ENCODE measurements around the gene LONP2. TPM values are rescaled to one million over a fixed set of nuclear protein-coding genes. Genes with fewer than 3 reads are reported as not detected.

The LONP2 gene
- total RNA-seq, 1 experiment from 2014 or later, result 46.8 TPM

DNA sequence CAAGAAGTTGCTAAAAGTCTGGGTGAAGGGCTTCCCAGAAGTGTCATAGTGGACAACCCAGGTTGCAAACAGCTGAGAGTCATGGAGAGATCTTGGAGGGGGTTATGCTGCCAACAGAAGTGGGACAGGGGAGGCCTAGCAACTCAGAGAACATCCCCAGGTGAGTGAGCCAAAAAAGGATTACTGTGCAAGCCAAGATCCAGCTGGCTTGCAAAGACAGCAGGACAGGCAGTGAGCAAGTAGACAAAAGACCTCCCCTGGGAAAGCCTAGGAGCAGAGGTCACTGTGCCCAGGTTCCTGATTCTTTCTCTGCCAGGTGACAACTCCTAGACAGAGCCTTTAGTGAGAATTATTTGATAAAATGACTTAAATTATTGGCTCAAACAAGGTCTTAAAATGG lies 9.5 kb upstream of the LONP2 start:
- ATAC-seq (no peak), DNase-seq (ENCODE audit: low read depth, low spot score) (no peak)
- no peaks in the 10 kb centered on the region for H3K9me2 ChIP-seq (ENCODE audit: insufficient read depth)
- no peak for TF ChIP-seq EZH2 (IDR thresholded peaks at IDR 0.05)
- TF ChIP-seq ZNF274 (IDR thresholded peaks at IDR 0.05; ENCODE audit: low read depth, low read length), result no peak
- TF ChIP-seq RAD21 (IDR thresholded peaks at IDR 0.05; ENCODE audit: low read depth), result no peak
- H3K79me2 ChIP-seq (ENCODE audit: insufficient read depth, low read length), result no peaks in the 10 kb centered on the region
- H2AFZ ChIP-seq (ENCODE audit: low read depth, low read length, poor library complexity, severe bottlenecking), result no peak overlapping the region
- ChIA-PET POLR2A (no interaction called here), RAD21 (ENCODE audit: low non-redundant PET in 1 of 2, low total read pairs in 2 of 2, uncharacterized antibody in 2 of 2, unreplicated experiment in 2 of 2) (no interaction called here), CTCF (no interaction called here)
- intact Hi-C loops (cut with micrococcal nuclease), result loop anchor here (5.0 kb wide), 1 partner anchor 388 kb away; no protein-coding TSS in a partner anchor
- H4K20me1 ChIP-seq (ENCODE audit: insufficient read depth), result no peaks in the 10 kb centered on the region
- no peaks in the 10 kb centered on the region for H3K36me3 ChIP-seq (ENCODE audit: control insufficient read depth in 1 of 2, insufficient read depth in 2 of 2, low read length in 2 of 2)
- BruUV-seq (replicated peaks), result no TSS peak
- H3K27ac ChIP-seq (ENCODE audit: low read depth, low read length), result no peak overlapping the region
- no peaks in the 10 kb centered on the region for H3K27me3 ChIP-seq (ENCODE audit: insufficient read depth, low read length)
- no peaks in the 10 kb centered on the region for H3K4me1 ChIP-seq (ENCODE audit: control insufficient read depth in 1 of 2, insufficient read depth in 2 of 2, low read length in 2 of 2)
- H3K4me3 ChIP-seq (replicated peaks in 1 of 2; ENCODE audit: low read depth in 1 of 2, low read length in 2 of 2), result no peak overlapping the region
- H3K4me2 ChIP-seq (ENCODE audit: low read length), result no peak overlapping the region
- H3K9me3 ChIP-seq (ENCODE audit: control insufficient read depth in 1 of 2, insufficient read depth in 1 of 2, low read depth in 1 of 2, low read length in 2 of 2), result no peaks in the 10 kb centered on the region
- H3K9ac ChIP-seq (ENCODE audit: low read length), result no peak overlapping the region

GRCh38 chr16:48235058-48235555 lies 9.0 kb upstream of the LONP2 start:
- TF ChIP-seq TCF7L2 (IDR thresholded peaks at IDR 0.05; ENCODE audit: borderline replicate concordance, extremely low read depth, insufficient read depth, insufficient read length) (no peak), POLR2A (IDR thresholded peaks at IDR 0.05; ENCODE audit: borderline replicate concordance, extremely low read depth, insufficient read depth, insufficient read length) (no peak)
- Histone ChIP-seq H3K79me2 (ENCODE audit: insufficient read depth, low read length) (no peaks in the 10 kb centered on the region), H3K4me2 (ENCODE audit: low read length) (no peak overlapping the region), H3K36me3 (ENCODE audit: control insufficient read depth in 1 of 2, insufficient read depth in 2 of 2, low read length in 2 of 2) (no peaks in the 10 kb centered on the region), H3K9me3 (ENCODE audit: control insufficient read depth in 1 of 2, insufficient read depth in 1 of 2, low read depth in 1 of 2, low read length in 2 of 2) (no peaks in the 10 kb centered on the region), H3K4me3 (replicated peaks in 1 of 2; ENCODE audit: low read depth in 1 of 2, low read length in 2 of 2) (no peak overlapping the region), H3K27me3 (ENCODE audit: insufficient read depth, low read length) (no peaks in the 10 kb centered on the region), H3K9ac (ENCODE audit: low read length) (no peak overlapping the region), H3K9me2 (ENCODE audit: insufficient read depth) (no peaks in the 10 kb centered on the region), H3K4me1 (ENCODE audit: control insufficient read depth in 1 of 2, insufficient read depth in 2 of 2, low read length in 2 of 2) (no peaks in the 10 kb centered on the region), H2AFZ (ENCODE audit: low read depth, low read length, poor library complexity, severe bottlenecking) (no peak overlapping the region), H4K20me1 (ENCODE audit: insufficient read depth) (no peaks in the 10 kb centered on the region), H3K27ac (ENCODE audit: low read depth, low read length) (no peak overlapping the region)
- ChIA-PET POLR2A (no interaction called here), RAD21 (ENCODE audit: low non-redundant PET in 1 of 2, low total read pairs in 2 of 2, uncharacterized antibody in 2 of 2, unreplicated experiment in 2 of 2) (no interaction called here), CTCF (no interaction called here)
- no TSS peak for BruUV-seq (replicated peaks)
- no peak for DNase-seq (ENCODE audit: low read depth, low spot score)
- no peak for ATAC-seq
- intact Hi-C loops (cut with micrococcal nuclease), result no loop called here

All from HCT116 (cell line).